GM23248 (cell line): Measurements from ENCODE around the gene FBXO38. TPM values are rescaled to one million over a fixed set of nuclear protein-coding genes. Genes with fewer than 3 reads are reported as not detected.
A peak's percentile ranks its signal among the peaks of the same experiment; 100 is the strongest.

Experiments used
- DNase-seq: peaks from one replicate; pipeline ENCODE4 v3.0.0-alpha.2; 2015
- H2AFZ ChIP-seq: fragments of 200-600 bp; sonication (generic); 2 replicates; pipeline ENCODE4 v1.6.1; 2016; ENCODE audit warnings: antibody characterized with exemption
- H3F3A ChIP-seq: fragments of 200-600 bp; sonication (generic); 2 replicates; pipeline ENCODE4 v1.6.1; 2016; ENCODE audit warnings: mild to moderate bottlenecking, antibody characterized with exemption, mixed run types; ENCODE audit not compliant: insufficient read depth
- H3K27ac ChIP-seq: fragments of 200-600 bp; sonication (generic); 2 replicates; pipeline ENCODE4 v1.5.1; 2016; ENCODE audit warnings: mild to moderate bottlenecking
- H3K27me3 ChIP-seq: fragments of 200-600 bp; sonication (generic); replicated peaks from 2 replicates; pipeline ENCODE4 v1.6.1; 2016; ENCODE audit warnings: mild to moderate bottlenecking; ENCODE audit not compliant: insufficient read depth
- H3K36me3 ChIP-seq: fragments of 200-600 bp; sonication (generic); 2 replicates; pipeline ENCODE4 v1.6.1; 2016; ENCODE audit warnings: low read depth, mild to moderate bottlenecking
- H3K4me1 ChIP-seq: fragments of 200-600 bp; sonication (generic); 2 replicates; pipeline ENCODE4 v1.6.1; 2016; ENCODE audit warnings: mild to moderate bottlenecking; ENCODE audit not compliant: insufficient read depth
- H3K4me2 ChIP-seq: fragments of 200-600 bp; sonication (generic); one replicate; pipeline ENCODE4 v1.6.1; 2016; ENCODE audit warnings: mild to moderate bottlenecking; ENCODE audit not compliant: unreplicated experiment
- H3K4me3 ChIP-seq: fragments of 200-600 bp; sonication (generic); 2 replicates; pipeline ENCODE4 v1.5.1; 2016; ENCODE audit warnings: mild to moderate bottlenecking
- H3K79me2 ChIP-seq: fragments of 200-600 bp; sonication (generic); 2 replicates; pipeline ENCODE4 v1.6.1; 2016; ENCODE audit warnings: mild to moderate bottlenecking; ENCODE audit not compliant: insufficient read depth
- H3K9ac ChIP-seq: fragments of 200-600 bp; sonication (generic); 2 replicates; pipeline ENCODE4 v1.6.1; 2016; ENCODE audit warnings: mild to moderate bottlenecking
- H3K9me2 ChIP-seq: fragments of 200-600 bp; sonication (generic); 2 replicates; pipeline ENCODE4 v1.6.1; 2016; ENCODE audit warnings: mixed run types, mild to moderate bottlenecking, moderate library complexity; ENCODE audit not compliant: insufficient read depth
- H3K9me3 ChIP-seq: fragments of 200-600 bp; sonication (generic); one replicate; pipeline ENCODE4 v1.6.1; 2017; ENCODE audit warnings: low read depth
- H4K20me1 ChIP-seq: fragments of 200-600 bp; sonication (generic); 2 replicates; pipeline ENCODE4 v1.6.0; 2016; ENCODE audit not compliant: insufficient read depth
- EZH2 ChIP-seq: fragments of 200-600 bp; sonication (generic); IDR thresholded peaks from 2 replicates; pipeline ENCODE4 v1.6.1; 2018; ENCODE audit warnings: antibody characterized with exemption, mild to moderate bottlenecking; ENCODE audit not compliant: insufficient read depth, poor library complexity, severe bottlenecking
- EZH2phosphoT487 ChIP-seq: fragments of 200-600 bp; sonication (generic); IDR thresholded peaks from 2 replicates; pipeline ENCODE4 v1.6.1; 2018; ENCODE audit warnings: antibody characterized with exemption, moderate library complexity, mild to moderate bottlenecking, low read depth; ENCODE audit not compliant: insufficient read depth
- WGBS, 2 experiments: methylation state at CpG; one replicate each; pipeline ENCODE4 v1.1.6; 2015 to 2017; ENCODE audit warnings: low lambda C conversion rate in 2 of 2, low coverage in 1 of 2; ENCODE audit errors: missing lambda C conversion rate in 2 of 2; 5-methylcytosine and 5-hydroxymethylcytosine counted together
- in situ Hi-C: fragments of 300-500 bp; cut with MboI; formaldehyde crosslinking; loops from 2 replicates; pipeline ENCODE4 v1.15.0; 2020
- polyA plus RNA-seq: library from polyadenylated mRNA; unstranded; fragments of >200 nt; fragmentation: Nextera tagmentation; extraction: Ambion mirVana; gene quantifications from 2 replicates; pipeline ENCODE4 v1.2.1, GENCODE V29; 2016
- total RNA-seq: library from RNA; depleted of rRNA; stranded (reverse); fragments of >200 nt; shearing (Covaris generic); gene quantifications from 2 replicates; pipeline ENCODE4 v1.2.3, GENCODE V29; 2014

The FBXO38 gene
- total and polyA plus RNA-seq, 2 experiments from 2014 or later = 16.7 to 55.3 TPM

GRCh38 chr5:148382961-148383360 is 797 bp upstream of the FBXO38 start:
- TF ChIP-seq EZH2 = no peak
- Histone ChIP-seq H3K4me3 (peak overlapping the region; percentile 93), H3K9me3 (no peaks in the 10 kb centered on the region), H3K79me2 (peaks cover 45% of the 10 kb centered on the region), H3K27ac (peak overlapping the region; percentile 80; the same call in 1 of the 2 replicates), H3K36me3 (no peaks in the 10 kb centered on the region), H3K4me1 (peaks cover 40% of the 10 kb centered on the region), H3F3A (peaks cover 35% of the 10 kb centered on the region), H2AFZ (peak overlapping the region; percentile 99), H3K9me2 (no peaks in the 10 kb centered on the region), H3K4me2 (peak overlapping the region; percentile 98), H3K27me3 (no peaks in the 10 kb centered on the region), H4K20me1 (no peaks in the 10 kb centered on the region; the same call in 1 of the 2 replicates), H3K9ac (peak overlapping the region; percentile 96)
- DNase-seq = no peak
- in situ Hi-C loops = no loop called here
- WGBS, 2 experiments = 6 to 11% methylated on average over 4 of the region's 4 CpGs

GRCh38 chr5:148384380-148384737 is 601 bp downstream of the FBXO38 start:
- TF ChIP-seq EZH2phosphoT487 = no peak
- WGBS, 2 experiments = 1 to 2% methylated on average over 6 of the region's 6 CpGs
- Histone ChIP-seq H3K27me3 (no peaks in the 10 kb centered on the region), H3K27ac (peak overlapping the region; percentile 80), H4K20me1 (peaks cover 12% of the 10 kb centered on the region; the same call in 1 of the 2 replicates), H3K9me2 (no peaks in the 10 kb centered on the region), H3K36me3 (no peaks in the 10 kb centered on the region), H2AFZ (peak overlapping the region; percentile 99), H3K9me3 (no peaks in the 10 kb centered on the region), H3K4me3 (peak overlapping the region; percentile 93), H3K4me1 (peaks cover 50% of the 10 kb centered on the region), H3F3A (peaks cover 42% of the 10 kb centered on the region), H3K4me2 (peak overlapping the region; percentile 98), H3K9ac (peak overlapping the region; percentile 96), H3K79me2 (peaks cover 59% of the 10 kb centered on the region)
- peak; percentile 49 for DNase-seq
- in situ Hi-C loops = no loop called here

DNA sequence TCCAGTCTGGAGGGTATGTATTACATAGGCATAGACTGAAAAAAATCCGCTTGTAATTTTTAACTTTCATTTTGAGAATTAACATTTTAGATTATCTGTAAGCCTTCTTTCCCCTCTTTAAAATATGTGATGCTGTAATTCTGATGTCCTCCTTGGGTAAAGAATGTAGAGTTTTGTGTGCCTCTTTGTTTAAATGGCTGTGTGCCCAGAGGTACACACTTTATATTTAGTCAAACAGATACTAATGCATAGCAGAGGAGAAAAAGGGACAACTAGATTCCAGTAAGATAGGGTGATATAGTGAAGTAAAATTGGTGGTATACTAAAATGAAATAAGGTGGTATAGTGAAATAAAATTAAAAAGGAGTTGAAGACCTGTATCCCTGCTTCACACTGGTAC is 1.3 kb downstream of the FBXO38 start:
- in situ Hi-C loops = no loop called here
- Histone ChIP-seq H3K9me2 (no peaks in the 10 kb centered on the region), H3K27me3 (no peaks in the 10 kb centered on the region), H3K9ac (peak overlapping the region; percentile 96), H3K9me3 (no peaks in the 10 kb centered on the region), H3K4me1 (peaks cover 50% of the 10 kb centered on the region), H3K4me3 (peak overlapping the region; percentile 93), H3K27ac (peak overlapping the region; percentile 80), H3K4me2 (peak overlapping the region; percentile 98), H3K36me3 (no peaks in the 10 kb centered on the region), H3K79me2 (peaks cover 67% of the 10 kb centered on the region), H2AFZ (no peak overlapping the region), H4K20me1 (peaks cover 14% of the 10 kb centered on the region; the same call in 1 of the 2 replicates), H3F3A (peaks cover 42% of the 10 kb centered on the region)
- 94 to 97% methylated on average over 1 of the region's 1 CpG for WGBS, 2 experiments
- DNase-seq = no peak
- TF ChIP-seq EZH2phosphoT487 = no peak
- no peak for TF ChIP-seq EZH2

DNA sequence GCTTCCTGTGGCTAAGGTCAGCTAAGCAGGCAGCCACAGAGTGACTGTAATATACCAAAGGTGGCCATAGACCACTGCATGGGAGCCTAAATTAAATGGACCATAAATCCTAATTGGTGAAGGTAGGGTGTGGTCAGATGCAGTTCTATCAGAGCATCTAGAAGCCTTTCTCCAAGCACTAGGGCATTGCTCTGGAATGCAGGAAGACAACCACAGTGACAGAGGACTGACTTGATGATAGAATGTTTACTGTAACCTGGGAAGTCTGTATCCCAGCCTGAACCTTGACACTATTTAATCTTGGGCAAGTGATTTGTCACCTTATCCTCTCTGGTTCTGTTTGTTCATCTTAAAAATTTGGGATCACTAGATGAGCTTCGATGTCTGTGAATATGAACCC is 2.3 kb downstream of the FBXO38 start:
- Histone ChIP-seq H3K36me3 (no peaks in the 10 kb centered on the region), H4K20me1 (peaks cover 15% of the 10 kb centered on the region; the same call in 1 of the 2 replicates), H3K27ac (peak overlapping the region; percentile 80), H3K27me3 (no peaks in the 10 kb centered on the region), H3K4me1 (peaks cover 50% of the 10 kb centered on the region), H2AFZ (no peak overlapping the region), H3K9me2 (no peaks in the 10 kb centered on the region), H3K9ac (no peak overlapping the region), H3K9me3 (no peaks in the 10 kb centered on the region), H3K4me2 (peak overlapping the region; percentile 98), H3K79me2 (peaks cover 76% of the 10 kb centered on the region), H3K4me3 (0 out of 2 replicates have a peak overlapping the region, but pooled peaks have one; percentile 9), H3F3A (peaks cover 42% of the 10 kb centered on the region)
- in situ Hi-C loops = no loop called here
- DNase-seq = peak; percentile 43
- WGBS, 2 experiments = 67 to 68% methylated on average over 1 of the region's 1 CpG
- no peak for TF ChIP-seq EZH2phosphoT487
- TF ChIP-seq EZH2 = no peak

DNA sequence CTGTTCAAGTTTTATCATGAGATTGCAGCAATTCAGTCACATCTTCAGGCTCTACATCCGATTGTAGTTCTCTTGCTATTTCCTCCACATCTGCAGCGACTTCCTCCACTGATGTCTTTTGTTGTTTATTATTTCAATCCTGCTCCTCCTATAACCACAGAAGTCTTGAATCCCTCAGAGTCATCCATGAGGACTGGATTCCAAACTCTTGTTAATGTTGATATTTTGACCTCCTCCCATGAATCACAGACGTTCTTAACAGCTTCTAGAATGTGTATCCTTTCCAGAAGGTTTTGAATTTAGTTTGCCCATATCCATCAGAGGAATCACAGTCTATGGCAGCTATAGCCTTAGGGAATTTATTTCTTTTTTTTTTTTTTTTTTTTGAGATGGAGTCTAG is 3.6 kb downstream of the FBXO38 start:
- H3K9me3 ChIP-seq = no peaks in the 10 kb centered on the region
- H3K36me3 ChIP-seq = no peaks in the 10 kb centered on the region
- no peak overlapping the region for H3K9ac ChIP-seq
- peak; percentile 83 for DNase-seq
- H3K79me2 ChIP-seq = peaks cover 89% of the 10 kb centered on the region
- H3K9me2 ChIP-seq = no peaks in the 10 kb centered on the region
- TF ChIP-seq EZH2 = no peak
- no peak for TF ChIP-seq EZH2phosphoT487
- WGBS, 2 experiments = 5 to 13% methylated on average over 3 of the region's 3 CpGs
- peak overlapping the region; percentile 26 for H3K4me2 ChIP-seq
- H4K20me1 ChIP-seq = peaks cover 27% of the 10 kb centered on the region; the same call in 1 of the 2 replicates
- H3K4me3 ChIP-seq = peak overlapping the region; percentile 9; the same call in 1 of the 2 replicates
- in situ Hi-C loops = no loop called here
- H3K27me3 ChIP-seq = no peaks in the 10 kb centered on the region
- peaks cover 42% of the 10 kb centered on the region for H3F3A ChIP-seq
- peaks cover 54% of the 10 kb centered on the region for H3K4me1 ChIP-seq
- no peak overlapping the region for H2AFZ ChIP-seq
- peak overlapping the region; percentile 80 for H3K27ac ChIP-seq
